Endometrial microvascular endothelial cells (primary cell): Measurements from ENCODE around the gene ITGA2B. TPM values are rescaled to one million over a fixed set of nuclear protein-coding genes. Genes with fewer than 3 reads are reported as not detected.
"Not testable (repeated sequence)": the region's sequence is repeated elsewhere in the genome, so short reads cannot be mapped to it uniquely, and the experiment has no call there.

Experiments used
- in situ Hi-C: cut with HindIII; loops from 2 replicates; pipeline ENCODE4 v1.10.0; 2017; ENCODE audit warnings: low sequenced_read_pairs, low pct_unique_long_range_greater_than_20kb; ENCODE audit errors: inconsistent ontology term
- total RNA-seq: library from RNA; depleted of rRNA; stranded (reverse); fragments of >200 nt; gene quantifications from one replicate; pipeline ENCODE4 v1.2.3, GENCODE V29; 2015; ENCODE audit errors: inconsistent ontology term

The ITGA2B gene
- total RNA-seq, 1 donor from 2014 or later, result 0.46 TPM

GRCh38 chr17:44344939-44345453, 44.5 kb downstream of the ITGA2B start, which contains the start of gene GRN:
TSS of gene GRN (plus strand) at chr17:44345302. CDS start at chr17:44349165, 3,863 bp downstream.
- in situ Hi-C loops, result no loop called here

GRCh38 chr17:44343510-44344209, 45.8 kb downstream of the ITGA2B start:
- in situ Hi-C loops, result no loop called here

- in situ Hi-C loops, result not testable (repeated sequence)
Measured at GRCh38 chr17:44340553-44340952, 48.9 kb downstream of the ITGA2B start.

DNA sequence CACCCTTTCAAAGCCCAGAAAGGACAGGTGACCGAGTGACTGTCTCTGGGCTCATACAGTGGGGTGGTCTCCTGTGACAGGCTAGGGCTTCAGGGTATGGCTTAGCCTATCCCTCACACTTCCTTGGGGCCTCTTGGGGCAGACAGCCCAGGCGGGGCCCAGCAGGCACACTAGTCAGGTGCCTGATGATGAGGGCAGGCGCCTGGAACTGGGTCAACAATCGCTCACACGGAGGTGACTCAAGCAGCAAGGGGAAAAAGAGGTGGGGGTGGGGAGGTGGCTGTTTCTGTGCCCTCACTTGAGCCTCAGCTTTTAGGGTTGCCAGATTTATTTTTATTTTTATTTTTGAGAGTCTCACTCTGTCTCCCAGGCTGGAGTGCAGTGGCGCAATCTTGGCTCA, 50.7 kb downstream of the ITGA2B start:
- in situ Hi-C loops, result no loop called here

- in situ Hi-C loops, result no loop called here
Measured at GRCh38 chr17:44335968-44336367, 53.5 kb downstream of the ITGA2B start.

DNA sequence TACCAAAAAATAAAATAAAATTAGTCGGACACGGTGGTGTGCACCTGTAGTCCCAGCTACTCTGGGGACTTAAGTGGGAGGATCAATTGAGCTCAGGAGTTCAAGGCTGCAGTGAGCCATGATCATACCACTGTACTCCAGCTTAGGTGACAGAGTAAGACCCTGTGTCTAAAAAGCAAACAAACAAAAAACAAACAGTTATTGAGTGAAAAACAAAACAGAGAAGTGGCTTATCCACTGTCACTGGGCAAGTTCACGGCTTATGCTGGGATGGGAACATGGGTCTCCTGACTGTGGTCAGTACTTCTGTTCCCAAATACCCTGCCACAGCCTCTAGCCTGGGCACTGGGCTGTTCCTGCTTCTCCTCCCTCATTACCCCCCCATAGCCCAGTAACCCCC, 53.9 kb downstream of the ITGA2B start:
- in situ Hi-C loops, result no loop called here

DNA sequence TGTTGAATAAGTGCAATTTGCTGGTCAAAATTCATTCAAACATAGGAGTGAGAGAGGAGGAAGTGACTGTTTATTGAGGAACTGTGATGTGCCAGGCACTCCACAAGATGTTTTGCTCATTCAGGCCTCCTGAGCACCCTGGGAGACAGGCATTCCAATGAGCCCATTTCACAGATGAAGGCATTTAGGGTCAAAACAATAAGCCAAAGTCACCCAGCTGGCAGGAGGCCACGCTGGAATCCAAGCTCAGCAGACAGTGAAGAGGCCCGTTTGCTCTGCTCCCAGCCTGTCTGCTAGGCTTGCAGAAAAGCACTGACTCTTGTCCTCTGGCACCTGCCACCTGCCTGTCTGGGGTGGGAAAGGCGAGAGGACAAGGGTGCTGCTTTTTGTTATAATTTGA, 54.7 kb downstream of the ITGA2B start:
- in situ Hi-C loops, result no loop called here

GRCh38 chr17:44334315-44334714, 55.1 kb downstream of the ITGA2B start:
- in situ Hi-C loops, result no loop called here

DNA sequence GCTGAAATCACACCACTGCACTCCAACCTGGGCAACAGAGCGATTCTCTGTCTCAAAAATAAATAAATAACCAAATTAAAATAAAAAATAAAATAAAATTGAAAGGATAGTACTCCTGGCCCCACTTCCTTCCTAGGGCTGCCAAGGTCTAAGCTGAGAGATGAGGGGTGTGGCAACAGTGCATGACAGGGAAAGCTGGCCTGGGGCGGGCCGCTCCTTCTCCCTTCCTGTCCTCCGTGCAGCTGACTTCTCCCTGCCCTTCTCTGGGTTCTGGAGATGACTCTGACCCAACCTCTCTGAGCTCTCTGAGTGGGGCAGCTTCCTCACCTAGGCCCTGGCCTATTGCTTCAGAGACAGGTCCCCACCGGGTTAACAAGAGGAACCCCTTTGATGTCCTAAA, 56.1 kb downstream of the ITGA2B start:
- in situ Hi-C loops, result no loop called here

DNA sequence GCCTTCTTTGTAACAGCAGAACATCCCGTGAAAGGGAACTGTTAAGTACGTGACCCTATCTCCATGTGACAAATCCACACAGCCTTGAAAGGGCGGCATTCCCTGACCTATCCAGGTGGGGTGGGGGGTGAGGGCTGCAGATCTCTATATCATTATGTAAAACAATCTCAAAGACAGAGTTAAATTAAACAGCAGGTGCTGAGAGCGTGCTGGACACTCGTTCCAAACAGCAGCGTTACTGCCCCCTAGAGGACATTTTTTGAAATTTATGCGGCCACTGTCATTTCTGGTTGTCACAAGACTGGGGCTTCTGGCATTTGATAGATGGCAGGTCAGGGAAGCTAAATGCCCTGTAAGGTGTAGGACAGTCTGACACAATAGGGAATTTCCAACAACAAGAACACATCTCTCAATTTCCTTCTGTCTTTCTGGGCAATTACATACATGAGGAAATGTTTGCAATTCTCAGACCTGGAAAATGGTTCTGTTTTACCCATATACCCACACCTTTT, 58.1 kb downstream of the ITGA2B start:
- in situ Hi-C loops, result no loop called here

DNA sequence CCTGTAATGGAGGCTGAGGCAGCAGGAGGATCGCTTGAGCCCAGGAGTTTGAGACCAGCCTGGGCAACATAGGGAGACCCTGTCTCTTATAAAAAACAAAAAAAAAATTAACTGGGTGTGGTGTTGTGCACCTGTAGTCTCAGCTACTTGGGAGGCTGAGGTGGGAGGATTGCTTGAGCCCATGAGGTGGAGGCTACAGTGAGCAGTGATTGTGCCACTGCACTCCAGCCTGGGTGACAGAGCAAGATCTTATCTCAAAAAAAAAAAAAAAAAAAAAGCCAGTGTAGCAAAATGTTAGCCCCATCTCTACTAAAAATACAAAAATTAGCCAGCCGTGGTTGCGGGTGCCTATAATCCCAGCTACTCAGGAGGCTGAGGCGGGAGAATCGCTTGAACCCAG, 59.2 kb downstream of the ITGA2B start:
- in situ Hi-C loops, result not testable (repeated sequence)

DNA sequence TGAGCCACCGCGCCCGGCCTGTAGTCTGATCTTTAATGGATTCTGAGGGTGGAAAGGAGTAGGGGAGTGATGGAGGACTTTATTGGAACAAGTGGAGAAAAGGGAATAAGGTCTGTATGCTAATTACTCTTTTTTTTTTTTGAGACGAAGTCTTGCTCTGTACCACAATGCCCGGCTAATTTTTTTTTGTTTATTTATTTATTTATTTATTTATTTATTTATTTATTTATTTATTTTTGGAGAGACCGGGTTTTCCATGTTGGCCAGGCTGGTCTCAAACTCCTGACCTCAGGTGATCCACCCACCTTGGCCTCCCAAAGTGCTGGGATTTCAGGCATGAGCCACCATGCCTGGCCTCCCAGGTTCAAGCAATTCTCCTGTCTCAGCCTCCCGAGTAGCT, 59.9 kb downstream of the ITGA2B start:
- in situ Hi-C loops, result loop anchor here (10.0 kb wide), 1 partner anchor 125 kb away; no protein-coding TSS in a partner anchor

DNA sequence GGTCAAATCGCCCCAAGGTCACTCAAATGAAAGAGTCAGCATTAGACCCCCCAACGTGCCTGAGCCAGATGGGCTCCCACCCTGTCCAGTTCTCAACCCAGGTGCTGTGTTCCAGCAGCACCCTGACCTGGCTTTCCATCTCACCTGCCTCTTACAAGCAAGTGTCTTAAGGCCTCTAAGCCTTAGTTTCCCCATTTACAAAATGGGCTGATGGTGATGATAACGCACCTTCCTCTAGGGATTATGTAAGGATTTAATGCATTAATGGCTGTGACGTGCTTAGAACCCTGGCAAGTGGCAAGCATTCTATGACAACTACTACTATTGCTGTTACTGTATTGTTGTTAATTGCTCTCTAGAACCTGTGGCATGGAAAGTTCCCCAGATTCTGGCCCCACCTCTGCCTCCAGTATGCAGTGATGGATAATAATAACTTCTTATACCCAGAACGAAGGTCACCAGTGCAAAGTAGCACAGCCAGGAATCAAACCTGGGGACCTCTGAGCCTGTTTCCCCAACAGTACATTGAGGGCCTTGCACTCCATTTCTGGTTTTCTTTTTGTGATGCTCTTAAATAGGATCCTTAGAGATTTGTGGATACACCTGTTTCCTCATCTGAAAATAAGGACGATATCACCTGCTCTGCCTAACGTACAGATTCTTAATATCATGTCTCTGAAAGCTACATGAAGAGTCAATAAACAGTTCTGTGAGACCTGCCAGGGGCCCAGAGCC, 61.6 kb downstream of the ITGA2B start:
- in situ Hi-C loops, result loop anchor here (10.0 kb wide), 1 partner anchor 123 kb away; no protein-coding TSS in a partner anchor

- in situ Hi-C loops, result loop anchor here (10.0 kb wide), 1 partner anchor 122 kb away; no protein-coding TSS in a partner anchor
Measured at GRCh38 chr17:44326861-44327444, 62.5 kb downstream of the ITGA2B start.

GRCh38 chr17:44324571-44325275, 64.7 kb downstream of the ITGA2B start, which contains the start of gene SLC25A39:
TSS of gene SLC25A39 (minus strand) at chr17:44324823. CDS start at chr17:44323562, 1,261 bp downstream.
- in situ Hi-C loops, result loop anchor here (10.0 kb wide), 1 partner anchor 120 kb away; no protein-coding TSS in a partner anchor

- in situ Hi-C loops, result loop anchor here (10.0 kb wide), 1 partner anchor 119 kb away; no protein-coding TSS in a partner anchor
Measured at GRCh38 chr17:44324092-44324570, 65.3 kb downstream of the ITGA2B start.

DNA sequence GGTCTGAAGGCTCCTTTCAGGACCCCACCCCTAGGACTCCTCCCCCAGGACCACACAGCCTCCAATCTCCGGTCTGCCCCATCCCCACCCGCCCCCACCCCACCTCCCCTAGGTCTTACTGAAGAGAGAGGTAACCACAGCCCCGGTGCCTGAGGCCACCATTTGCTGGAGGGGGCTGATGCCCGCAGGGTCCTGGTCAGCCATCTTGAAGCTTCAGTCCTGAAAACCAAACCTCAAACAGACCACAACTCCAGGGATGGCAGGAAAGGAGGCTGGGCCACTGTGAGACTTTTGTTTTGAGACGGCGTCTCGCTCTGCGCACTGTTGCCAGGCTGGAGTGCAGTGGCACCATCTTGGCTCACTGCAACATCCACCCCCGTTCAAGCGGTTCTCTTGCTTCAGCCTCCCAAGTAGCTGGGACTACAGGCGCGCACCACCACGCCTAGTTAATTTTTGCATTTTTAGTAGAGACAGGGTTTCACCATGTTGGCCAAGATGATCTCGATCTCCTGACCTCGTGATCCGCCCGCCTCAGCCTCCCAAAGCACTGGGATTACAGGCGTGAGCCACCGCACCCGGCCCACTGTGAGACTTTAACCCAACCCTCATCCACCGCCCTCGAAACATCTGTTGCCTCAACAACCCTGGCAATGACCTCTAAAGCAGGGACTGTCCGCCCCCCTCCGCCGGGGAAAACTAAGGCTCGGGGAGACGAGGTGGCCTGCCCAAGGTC, 65.9 kb downstream of the ITGA2B start:
- in situ Hi-C loops, result loop anchor here (10.0 kb wide), 1 partner anchor 119 kb away; no protein-coding TSS in a partner anchor
